Smooth muscle cell (in vitro differentiated cells): ENCODE results near the gene MT1M. TPM values are rescaled to one million over a fixed set of nuclear protein-coding genes. Genes with fewer than 3 reads are reported as not detected.
"Not testable (repeated sequence)": the region's sequence is repeated elsewhere in the genome, so short reads cannot be mapped to it uniquely, and the experiment has no call there.

Experiments
- DNase-seq: peaks from one replicate; lab custom pipeline; 2025; ENCODE audit not compliant: unreplicated experiment; lab: John Stamatoyannopoulos, UW
- H2AFZ ChIP-seq: fragments of 200-600 bp; sonication (generic); 2 replicates; pipeline ENCODE4 v1.6.0; 2016; ENCODE audit warnings: antibody characterized with exemption, low read depth, mild to moderate bottlenecking
- H3F3A ChIP-seq: fragments of 200-600 bp; sonication (generic); 2 replicates; pipeline ENCODE4 v1.6.0; 2017; ENCODE audit warnings: antibody characterized with exemption, low read depth
- H3K27ac ChIP-seq: fragments of 200-600 bp; sonication (generic); 2 replicates; pipeline ENCODE4 v1.5.1; 2016; ENCODE audit warnings: low read depth, mild to moderate bottlenecking
- H3K27me3 ChIP-seq: fragments of 200-600 bp; sonication (generic); 2 replicates; pipeline ENCODE4 v1.6.1; 2016; ENCODE audit warnings: low read depth, mild to moderate bottlenecking
- H3K36me3 ChIP-seq: fragments of 200-600 bp; sonication (generic); 2 replicates; pipeline ENCODE4 v1.5.1; 2016; ENCODE audit warnings: low read depth
- H3K4me1 ChIP-seq: fragments of 200-600 bp; sonication (generic); 2 replicates; pipeline ENCODE4 v1.5.1; 2016; ENCODE audit warnings: low read depth
- H3K4me2 ChIP-seq: fragments of 200-600 bp; sonication (generic); 2 replicates; pipeline ENCODE4 v1.6.0; 2016; ENCODE audit warnings: mild to moderate bottlenecking
- H3K4me3 ChIP-seq: fragments of 200-600 bp; sonication (generic); 2 replicates; pipeline ENCODE4 v1.5.1; 2016; ENCODE audit warnings: mild to moderate bottlenecking
- H3K79me2 ChIP-seq: fragments of 200-600 bp; sonication (generic); 2 replicates; pipeline ENCODE4 v1.6.0; 2016; ENCODE audit warnings: low read depth, mild to moderate bottlenecking
- H3K9ac ChIP-seq: fragments of 200-600 bp; sonication (generic); 2 replicates; pipeline ENCODE4 v1.6.0; 2016; ENCODE audit warnings: low read depth
- H3K9me3 ChIP-seq: fragments of 200-600 bp; sonication (generic); replicated peaks from 2 replicates; pipeline ENCODE4 v1.5.1; 2016; ENCODE audit warnings: low read depth
- H4K20me1 ChIP-seq: fragments of 200-600 bp; sonication (generic); 2 replicates; pipeline ENCODE4 v1.6.0; 2016; ENCODE audit warnings: low read depth
- CTCF ChIP-seq: fragments of 200-600 bp; sonication (generic); IDR thresholded peaks from 2 replicates; pipeline ENCODE4 v1.5.1; 2017; ENCODE audit warnings: borderline replicate concordance, mild to moderate bottlenecking, antibody characterized with exemption; ENCODE audit not compliant: insufficient read depth, poor library complexity, severe bottlenecking
- WGBS: methylation state at CpG from one replicate; pipeline ENCODE4 v1.1.7; 2016; ENCODE audit warnings: low lambda C conversion rate; 5-methylcytosine and 5-hydroxymethylcytosine counted together
- polyA plus RNA-seq: library from polyadenylated mRNA; unstranded; fragments of >200 nt; fragmentation: Nextera tagmentation; extraction: Ambion mirVana; gene quantifications from 2 replicates; pipeline ENCODE4 v1.2.1, GENCODE V29; 2016
- total RNA-seq: library from RNA; depleted of rRNA; stranded (reverse); fragments of >200 nt; gene quantifications from 2 replicates; pipeline ENCODE4 v1.2.3, GENCODE V29; 2014

MT1M gene
- total and polyA plus RNA-seq, 2 experiments from 2014 or later: 0.19 TPM; not detected in 1

DNA sequence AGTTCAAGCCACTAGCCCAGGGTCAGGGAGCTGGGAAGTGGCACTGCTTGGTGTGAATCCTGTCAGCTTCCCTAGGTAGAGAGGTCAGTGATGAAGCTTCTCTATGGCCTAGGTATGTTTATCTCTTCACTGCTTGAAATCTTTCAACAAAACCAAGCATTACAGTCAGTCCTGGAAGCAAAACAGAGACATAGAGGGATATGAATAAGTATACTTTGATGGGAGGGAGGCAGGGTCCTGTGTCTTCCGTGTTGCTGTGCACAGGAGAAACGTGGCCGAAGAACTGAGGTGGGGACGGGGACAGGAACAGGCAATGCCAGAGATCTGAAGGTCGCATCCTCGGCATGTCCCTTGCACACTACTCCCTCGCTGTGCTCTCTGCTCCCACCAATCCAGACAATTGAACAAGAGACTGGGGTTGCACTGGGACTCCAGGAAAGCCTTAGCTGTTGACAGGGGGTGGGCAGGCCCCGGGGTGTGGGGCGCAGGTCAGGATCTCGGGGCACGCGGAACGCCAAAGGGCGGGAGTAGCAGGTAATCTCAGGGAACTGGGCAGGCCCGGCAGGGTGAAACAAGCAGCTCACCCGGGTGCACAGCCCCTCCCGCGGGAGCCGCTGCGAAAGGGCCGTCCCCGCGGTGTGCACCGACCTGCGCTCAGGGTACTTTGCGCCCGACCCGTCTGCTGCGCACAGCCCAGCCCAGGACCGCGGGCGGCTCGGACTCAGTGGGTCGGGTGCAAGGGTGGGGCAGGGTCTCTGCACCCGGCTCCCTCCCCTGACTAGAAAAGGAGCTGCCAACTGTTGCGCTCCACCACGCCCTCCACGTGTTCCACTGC is 36.8 kb downstream of the MT1M start, which contains the start of gene MT1H:
MT1H (plus strand) TSS at position 810 of the 835 bp plus-strand sequence. CDS start 71 bp downstream, outside the sequence.
- TF ChIP-seq CTCF: no peak
- Histone ChIP-seq H3K4me1 (no peaks in the 10 kb centered on the region), H3K27me3 (peaks cover 100% of the 10 kb centered on the region), H3K79me2 (no peaks in the 10 kb centered on the region), H4K20me1 (no peaks in the 10 kb centered on the region), H3K36me3 (no peaks in the 10 kb centered on the region), H2AFZ (no peak within 1 kb of the TSS), H3K9me3 (no peaks in the 10 kb centered on the region), H3K4me3 (no peak within 1 kb of the TSS), H3K9ac (no peak within 1 kb of the TSS), H3F3A (no peaks in the 10 kb centered on the region), H3K4me2 (no peak within 1 kb of the TSS), H3K27ac (no peak within 1 kb of the TSS)
- no peak for DNase-seq
- 36% methylated on average over 16 of the region's 38 CpGs for WGBS

- TF ChIP-seq CTCF: no peak
- no peaks in the 10 kb centered on the region for H3K4me1 ChIP-seq
- H3K4me2 ChIP-seq: no peak overlapping the region
- H3K36me3 ChIP-seq: no peaks in the 10 kb centered on the region
- no peak overlapping the region for H3K27ac ChIP-seq
- no peaks in the 10 kb centered on the region for H3K9me3 ChIP-seq
- 43% methylated on average over 19 of the region's 19 CpGs for WGBS
- H3K9ac ChIP-seq: no peak overlapping the region
- no peaks in the 10 kb centered on the region for H4K20me1 ChIP-seq
- H3F3A ChIP-seq: no peaks in the 10 kb centered on the region
- no peak overlapping the region for H3K4me3 ChIP-seq
- peaks cover 100% of the 10 kb centered on the region for H3K27me3 ChIP-seq
- no peak for DNase-seq
- no peak overlapping the region for H2AFZ ChIP-seq
- H3K79me2 ChIP-seq: no peaks in the 10 kb centered on the region
These were observed 37.6 kb downstream of the MT1M start for GRCh38 chr16:56669840-56670619.

GRCh38 chr16:56670620-56670934 is 38.1 kb downstream of the MT1M start:
- peaks cover 100% of the 10 kb centered on the region for H3K27me3 ChIP-seq
- 54% methylated on average over 2 of the region's 2 CpGs for WGBS

DNA sequence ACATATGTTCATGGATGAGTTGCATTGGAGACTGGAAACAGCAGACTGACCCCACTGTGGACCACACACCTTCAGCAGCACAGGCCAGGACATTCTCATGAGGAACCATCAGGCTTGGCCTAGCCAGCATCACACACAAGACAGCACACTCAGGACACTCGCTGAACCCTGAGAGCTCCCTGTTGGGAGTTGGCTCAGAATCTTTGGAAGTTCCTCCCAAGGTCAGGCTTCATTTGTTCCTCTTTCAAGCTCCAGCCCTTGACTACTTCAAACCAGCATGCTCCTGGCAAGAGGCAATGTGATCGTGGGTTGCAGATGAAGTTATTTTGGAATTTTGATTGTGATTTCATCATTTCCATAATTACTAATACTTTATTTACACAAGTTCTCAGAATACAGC is 39.2 kb downstream of the MT1M start:
- H4K20me1 ChIP-seq, DNase-seq, H3K27ac ChIP-seq, H3F3A ChIP-seq, H3K9me3 ChIP-seq, H3K4me3 ChIP-seq, H3K9ac ChIP-seq, H3K79me2 ChIP-seq, H2AFZ ChIP-seq, H3K4me1 ChIP-seq, H3K4me2 ChIP-seq, H3K36me3 ChIP-seq: not testable (repeated sequence)
- 79% methylated on average over 2 of the region's 2 CpGs for WGBS
- peaks cover 100% of the 10 kb centered on the region for H3K27me3 ChIP-seq

More at GRCh38 chr16:56670620-56670934, 38.1 kb downstream of the MT1M start:
- H3K9me3 ChIP-seq: no peaks in the 10 kb centered on the region
- no peaks in the 10 kb centered on the region for H3K36me3 ChIP-seq
- H3K9ac ChIP-seq: no peak overlapping the region
- H2AFZ ChIP-seq: no peak overlapping the region
- no peak for DNase-seq
- no peak overlapping the region for H3K4me3 ChIP-seq
- no peaks in the 10 kb centered on the region for H3K79me2 ChIP-seq
- no peaks in the 10 kb centered on the region for H4K20me1 ChIP-seq
- H3K4me2 ChIP-seq: no peak overlapping the region
- no peak for TF ChIP-seq CTCF
- no peaks in the 10 kb centered on the region for H3F3A ChIP-seq
- H3K27ac ChIP-seq: no peak overlapping the region
- H3K4me1 ChIP-seq: no peaks in the 10 kb centered on the region

DNA sequence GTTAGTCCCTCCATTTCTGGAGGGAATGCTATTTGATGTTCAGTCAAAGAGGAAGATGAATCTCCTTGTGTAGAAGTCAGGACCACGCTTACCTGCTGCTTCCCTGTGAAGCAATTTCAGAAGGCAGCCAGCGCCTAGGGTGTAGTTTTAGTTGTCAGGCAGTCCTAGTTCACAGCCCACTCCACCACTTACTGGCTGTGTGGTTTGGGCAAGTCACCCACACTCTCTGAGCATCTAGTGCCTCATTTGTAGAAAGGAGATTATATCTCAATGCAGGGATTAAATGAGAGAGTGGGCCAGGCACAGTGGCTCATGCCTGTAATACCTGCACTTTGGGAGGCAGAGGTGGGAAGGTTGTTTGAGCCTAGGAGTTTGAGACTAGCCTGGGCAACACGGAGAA is 39.7 kb downstream of the MT1M start:
- H3F3A ChIP-seq, H3K9me3 ChIP-seq, H3K27ac ChIP-seq, H3K9ac ChIP-seq, H2AFZ ChIP-seq, H3K4me1 ChIP-seq, H3K79me2 ChIP-seq, DNase-seq, H3K4me2 ChIP-seq, H4K20me1 ChIP-seq, H3K36me3 ChIP-seq, H3K4me3 ChIP-seq: not testable (repeated sequence)
- WGBS: 81% methylated on average over 3 of the region's 3 CpGs
- peaks cover 100% of the 10 kb centered on the region for H3K27me3 ChIP-seq
